ENCODE data around the gene ASCL5. TPM values are rescaled to one million over a fixed set of nuclear protein-coding genes. Genes with fewer than 3 reads are reported as not detected.

ASCL5 gene
- 0.24 and 0.38 TPM in 2 replicates for total RNA-seq (2021)
- Bru-seq, nascent RNA = percentile 9 among the genes with signal in this experiment
- BruChase-seq, experiment 1, labeled RNA remaining after a 2-hour chase = percentile 16 among the genes with signal in this experiment
- percentile 16 among the genes with signal in this experiment for BruChase-seq, experiment 2, labeled RNA remaining after a 6-hour chase
- long read RNA-seq = 0 reads

- Histone ChIP-seq H3K4me1 (replicated peaks; ENCODE audit: insufficient read depth) (peaks cover 15% of the 10 kb centered on the region), H3K27ac (no peak within 1 kb of the TSS), H3K79me2 (ENCODE audit: low read depth) (no peaks in the 10 kb centered on the region), H3K4me2 (peak within 1 kb of the TSS; percentile 71), H4K20me1 (ENCODE audit: insufficient read depth) (no peaks in the 10 kb centered on the region), H2AFZ (0 out of 2 replicates have a peak within 1 kb of the TSS, but pooled peaks have one; percentile 49), H3K36me3 (ENCODE audit: low read depth) (no peaks in the 10 kb centered on the region), H3F3A (ENCODE audit: insufficient read depth, low read depth) (no peaks in the 10 kb centered on the region), H3K27me3 (ENCODE audit: insufficient read depth, low read depth) (no peaks in the 10 kb centered on the region), H3K9me3 (ENCODE audit: insufficient read depth, low read depth) (no peaks in the 10 kb centered on the region), H3K9me2 (ENCODE audit: insufficient read depth) (no peaks in the 10 kb centered on the region), H3K4me3 (peak within 1 kb of the TSS; percentile 26; the same call in 1 of the 2 replicates)
- intact Hi-C loops (cut with micrococcal nuclease; ENCODE audit: unreplicated experiment) = loop anchor here (5.0 kb wide), 1 partner anchor 95 kb away; no protein-coding TSS in a partner anchor
- no TSS peak for BruUV-seq (replicated peaks)
- TF ChIP-seq EZH2 (IDR thresholded peaks at IDR 0.05; ENCODE audit: low read depth) = no peak
- TF ChIP-seq, protein P1, sequence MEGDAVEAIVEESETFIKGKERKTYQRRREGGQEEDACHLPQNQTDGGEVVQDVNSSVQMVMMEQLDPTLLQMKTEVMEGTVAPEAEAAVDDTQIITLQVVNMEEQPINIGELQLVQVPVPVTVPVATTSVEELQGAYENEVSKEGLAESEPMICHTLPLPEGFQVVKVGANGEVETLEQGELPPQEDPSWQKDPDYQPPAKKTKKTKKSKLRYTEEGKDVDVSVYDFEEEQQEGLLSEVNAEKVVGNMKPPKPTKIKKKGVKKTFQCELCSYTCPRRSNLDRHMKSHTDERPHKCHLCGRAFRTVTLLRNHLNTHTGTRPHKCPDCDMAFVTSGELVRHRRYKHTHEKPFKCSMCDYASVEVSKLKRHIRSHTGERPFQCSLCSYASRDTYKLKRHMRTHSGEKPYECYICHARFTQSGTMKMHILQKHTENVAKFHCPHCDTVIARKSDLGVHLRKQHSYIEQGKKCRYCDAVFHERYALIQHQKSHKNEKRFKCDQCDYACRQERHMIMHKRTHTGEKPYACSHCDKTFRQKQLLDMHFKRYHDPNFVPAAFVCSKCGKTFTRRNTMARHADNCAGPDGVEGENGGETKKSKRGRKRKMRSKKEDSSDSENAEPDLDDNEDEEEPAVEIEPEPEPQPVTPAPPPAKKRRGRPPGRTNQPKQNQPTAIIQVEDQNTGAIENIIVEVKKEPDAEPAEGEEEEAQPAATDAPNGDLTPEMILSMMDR (conservative IDR thresholded peaks at IDR 0.05) = peak; percentile 30; the same call in 1 of the 2 replicates
- ChIA-PET CTCF (no interaction called here), POLR2A (ENCODE audit: unreplicated experiment) (interaction anchor here (0.5 to 0.7 kb wide), 3 partner anchors 220 to 880 kb away, joined by 3 to 4 read pairs (median 3); no protein-coding TSS in a partner anchor)
- peak; percentile 72 to 74 for DNase-seq
Observed at GRCh38 chr1:201126832-201127754, at the start of gene ASCL5. ASCL5 (minus strand) TSS chr1:201127184; CDS start chr1:201115372, 11,812 bp downstream.

DNA sequence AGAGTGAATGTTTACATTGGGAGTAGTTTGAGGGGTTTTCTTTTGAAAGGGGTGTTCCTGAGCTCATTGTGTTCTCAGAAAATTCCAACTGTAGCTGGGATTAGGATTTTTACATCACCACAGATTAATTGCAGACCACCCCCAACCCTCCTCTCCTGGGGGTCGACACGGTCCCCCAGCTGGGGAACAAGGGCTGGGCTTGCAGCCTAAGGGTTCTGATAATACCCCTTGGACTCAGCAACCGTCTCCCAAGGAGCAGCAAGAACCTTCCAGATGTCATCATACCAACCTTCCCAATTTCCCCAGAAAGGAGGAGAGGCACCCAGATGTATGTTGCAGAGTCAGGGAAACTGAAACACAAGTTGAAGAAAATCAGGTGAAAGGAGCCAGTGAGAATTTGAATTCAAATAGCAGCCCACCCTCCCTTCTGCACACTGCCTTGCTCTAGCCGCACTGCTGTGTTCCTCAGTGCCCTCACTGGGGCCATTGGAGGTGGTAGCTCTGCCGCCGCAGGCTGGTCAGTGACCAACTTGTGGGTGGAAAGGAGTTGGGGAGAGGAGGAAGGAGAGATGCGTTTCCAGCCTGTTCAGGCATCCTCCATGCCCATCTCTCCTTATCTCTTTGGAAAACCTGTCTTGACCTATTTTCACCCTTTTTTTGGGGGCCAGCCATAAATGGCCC is 49.0 kb upstream of the ASCL5 start:
- no peak for TF ChIP-seq EZH2 (IDR thresholded peaks at IDR 0.05; ENCODE audit: low read depth)
- TF ChIP-seq, protein P1 (conservative IDR thresholded peaks at IDR 0.05) = no peak
- Histone ChIP-seq H3K27me3 (ENCODE audit: insufficient read depth, low read depth) (no peaks in the 10 kb centered on the region), H3K9me3 (ENCODE audit: insufficient read depth, low read depth) (no peaks in the 10 kb centered on the region), H3K4me2 (no peak overlapping the region), H4K20me1 (ENCODE audit: insufficient read depth) (no peaks in the 10 kb centered on the region), H3K4me1 (replicated peaks; ENCODE audit: insufficient read depth) (peaks cover 38% of the 10 kb centered on the region), H3K27ac (no peak overlapping the region), H3K9me2 (ENCODE audit: insufficient read depth) (no peaks in the 10 kb centered on the region), H3K79me2 (ENCODE audit: low read depth) (no peaks in the 10 kb centered on the region), H3F3A (ENCODE audit: insufficient read depth, low read depth) (peaks cover 28% of the 10 kb centered on the region), H3K36me3 (ENCODE audit: low read depth) (no peaks in the 10 kb centered on the region), H2AFZ (no peak overlapping the region), H3K4me3 (no peak overlapping the region)
- ChIA-PET POLR2A (ENCODE audit: unreplicated experiment) (interaction anchor here (0.6 to 0.7 kb wide), 2 partner anchors 119 to 173 kb away, joined by 3 to 4 read pairs; no protein-coding TSS in a partner anchor), CTCF (no interaction called here)
- intact Hi-C loops (cut with micrococcal nuclease; ENCODE audit: unreplicated experiment) = no loop called here
- DNase-seq = no peak
- no TSS peak for BruUV-seq (replicated peaks)

- Histone ChIP-seq H3K9me2 (ENCODE audit: insufficient read depth) (no peaks in the 10 kb centered on the region), H3K9me3 (ENCODE audit: insufficient read depth, low read depth) (no peaks in the 10 kb centered on the region), H3K4me1 (replicated peaks; ENCODE audit: insufficient read depth) (peaks cover 53% of the 10 kb centered on the region), H3F3A (ENCODE audit: insufficient read depth, low read depth) (peaks cover 39% of the 10 kb centered on the region), H3K36me3 (ENCODE audit: low read depth) (no peaks in the 10 kb centered on the region), H3K4me3 (no peak overlapping the region), H2AFZ (no peak overlapping the region), H3K27me3 (ENCODE audit: insufficient read depth, low read depth) (no peaks in the 10 kb centered on the region), H3K4me2 (peak overlapping the region; percentile 24), H3K27ac (peak overlapping the region; percentile 53), H4K20me1 (ENCODE audit: insufficient read depth) (no peaks in the 10 kb centered on the region), H3K79me2 (ENCODE audit: low read depth) (no peaks in the 10 kb centered on the region)
- BruUV-seq (replicated peaks) = no TSS peak
- POLR2A ChIA-PET (ENCODE audit: unreplicated experiment) = no interaction called here
- intact Hi-C loops (cut with micrococcal nuclease; ENCODE audit: unreplicated experiment) = no loop called here
- TF ChIP-seq, protein P1 (conservative IDR thresholded peaks at IDR 0.05) = no peak
- no peak for TF ChIP-seq EZH2 (IDR thresholded peaks at IDR 0.05; ENCODE audit: low read depth)
- CTCF ChIA-PET = interaction anchor here (0.6 kb wide), 1 partner anchor 279 kb away, joined by 3 read pairs; the partner anchor contains the start of gene INAVA
- peak in 1 of 2 experiments; percentile 48 for DNase-seq
Observed at GRCh38 chr1:201173736-201174135, 46.8 kb upstream of the ASCL5 start.

Data from PC-9 (cell line).